ENCODE measurements around the gene STUB1.

GRCh38 chr16:638034-638543, 42.1 kb upstream of the STUB1 start:
- no peak for TF ChIP-seq CTCF (IDR thresholded peaks at IDR 0.05; ENCODE audit: insufficient read depth, low read length)
- TF ChIP-seq GABPA (IDR thresholded peaks at IDR 0.05; ENCODE audit: low read depth): no peak
- TF ChIP-seq REST (IDR thresholded peaks at IDR 0.05; ENCODE audit: insufficient replicate concordance, low read depth): no peak
- TF ChIP-seq POLR2AphosphoS5 (IDR thresholded peaks at IDR 0.05; ENCODE audit: low read depth): no peak
- TF ChIP-seq SPI1 (IDR thresholded peaks at IDR 0.05; ENCODE audit: borderline replicate concordance, low read depth): no peak
